SH-SY5Y (cell line): ENCODE results near the gene DKC1.

Experiments used
- GATA2 ChIP-seq: IDR thresholded peaks from 2 replicates; pipeline ENCODE4 v1.6.1; 2011; ENCODE audit warnings: mild to moderate bottlenecking, low read depth, low read length
- GATA3 ChIP-seq: IDR thresholded peaks from 2 replicates; pipeline ENCODE4 v1.6.1; 2011; ENCODE audit warnings: low read depth, mild to moderate bottlenecking, low read length, moderate library complexity

GRCh38 chrX:154738011-154738738 lies 24.5 kb upstream of the DKC1 start:
- no peak for TF ChIP-seq GATA3
- TF ChIP-seq GATA2: no peak
